NCI-H146 treated with DMSO at 0.1 percent for 48 hours (cell line): ENCODE measurements around the gene ITSN1.
"Not testable (repeated sequence)": the region's sequence is repeated elsewhere in the genome, so short reads cannot be mapped to it uniquely, and the experiment has no call there.

ENCODE experiments used
- DNase-seq: peaks from one replicate; lab custom pipeline; 2025; ENCODE audit not compliant: unreplicated experiment; lab: John Stamatoyannopoulos, UW

The ITSN1 gene

GRCh38 chr21:33916200-33916567 lies 273.9 kb downstream of the ITSN1 start:
- no peak for DNase-seq

DNA sequence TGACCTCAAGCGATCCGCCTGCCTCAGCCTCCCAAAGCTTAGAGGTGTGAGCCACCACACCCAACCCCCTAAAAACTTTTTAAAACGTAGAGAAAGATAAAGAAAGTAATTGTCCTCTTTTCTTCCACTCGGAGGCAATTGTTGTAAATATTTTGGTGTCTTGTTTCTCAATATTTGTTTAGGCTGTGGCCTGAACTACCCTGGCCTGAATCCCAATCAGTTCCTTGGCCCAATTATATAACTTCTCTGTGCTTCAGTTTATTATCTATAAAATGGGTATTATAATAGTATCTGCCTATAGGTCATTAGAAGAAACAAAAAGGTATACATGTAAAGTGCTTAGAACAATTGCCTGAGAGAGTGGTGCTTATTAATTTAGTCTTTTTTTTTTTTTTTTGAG lies 275.1 kb downstream of the ITSN1 start:
- DNase-seq, result no peak

DNA sequence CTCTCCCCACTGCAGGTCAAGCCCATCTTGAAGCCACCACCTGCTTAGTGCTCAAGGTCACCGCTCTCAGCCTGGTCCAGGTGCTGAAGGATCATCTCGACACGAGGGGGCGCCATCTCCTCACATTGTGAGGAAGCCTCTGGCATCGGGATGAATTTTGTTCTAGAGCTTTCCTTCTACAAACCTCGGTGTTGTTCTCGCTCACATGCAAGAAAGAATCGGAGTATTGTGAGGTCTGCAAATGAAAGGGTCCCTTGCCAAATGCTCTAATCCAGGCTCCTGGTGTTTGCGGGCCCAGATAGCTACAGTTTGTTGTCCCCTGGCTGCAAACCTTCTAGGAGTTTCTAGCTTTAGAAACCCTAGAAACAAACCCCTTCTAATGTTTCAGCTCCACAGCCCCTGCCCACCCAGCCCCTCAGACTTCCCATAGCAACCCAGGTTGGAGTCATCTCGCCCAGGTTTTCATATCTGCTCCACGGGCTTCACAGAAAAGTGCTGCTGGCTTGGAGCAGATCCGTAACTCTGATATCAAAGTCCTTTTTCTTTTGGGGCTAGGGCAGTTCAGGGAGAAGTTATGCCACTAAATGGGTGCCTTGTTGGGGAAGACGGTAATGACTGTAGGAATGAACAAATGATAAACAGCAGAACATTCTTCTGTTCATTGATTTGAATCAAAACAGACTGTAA lies 281.9 kb downstream of the ITSN1 start:
- peak; percentile 69 for DNase-seq

DNA sequence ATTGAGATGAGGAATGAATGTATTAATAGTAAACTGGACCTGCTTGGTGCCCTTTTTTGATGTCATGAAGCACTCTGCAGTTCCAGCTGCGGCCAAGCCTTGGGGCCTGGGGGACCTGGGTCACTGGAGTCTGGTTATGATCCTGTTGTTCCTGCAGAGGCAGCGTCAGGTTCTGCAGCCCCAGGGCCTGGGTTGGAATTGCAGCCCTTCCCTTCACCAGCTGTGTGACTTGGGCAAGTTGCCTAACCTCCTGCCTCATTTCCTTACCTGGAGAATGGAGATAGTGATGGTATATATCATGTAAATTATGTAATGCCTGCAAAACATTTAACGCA lies 282.4 kb downstream of the ITSN1 start:
- no peak for DNase-seq

DNA sequence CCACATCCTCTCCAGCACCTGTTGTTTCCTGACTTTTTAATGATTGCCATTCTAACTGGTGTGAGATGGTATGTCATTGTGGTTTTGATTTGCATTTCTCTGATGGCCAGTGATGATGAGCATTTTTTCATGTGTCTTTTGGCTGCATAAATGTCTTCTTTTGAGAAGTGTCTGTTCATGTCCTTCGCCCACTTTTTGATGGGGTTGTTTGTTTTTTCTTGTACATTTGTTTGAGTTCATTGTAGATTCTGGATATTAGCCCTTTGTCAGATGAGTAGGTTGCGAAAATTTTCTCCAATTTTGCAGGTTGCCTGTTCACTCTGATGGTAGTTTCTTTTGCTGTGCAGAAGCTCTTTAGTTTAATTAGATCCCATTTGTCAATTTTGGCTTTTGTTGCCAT lies 283.9 kb downstream of the ITSN1 start:
- not testable (repeated sequence) for DNase-seq

- peak; percentile 6 for DNase-seq
Measured at GRCh38 chr21:33931052-33931798, 288.9 kb downstream of the ITSN1 start.

DNA sequence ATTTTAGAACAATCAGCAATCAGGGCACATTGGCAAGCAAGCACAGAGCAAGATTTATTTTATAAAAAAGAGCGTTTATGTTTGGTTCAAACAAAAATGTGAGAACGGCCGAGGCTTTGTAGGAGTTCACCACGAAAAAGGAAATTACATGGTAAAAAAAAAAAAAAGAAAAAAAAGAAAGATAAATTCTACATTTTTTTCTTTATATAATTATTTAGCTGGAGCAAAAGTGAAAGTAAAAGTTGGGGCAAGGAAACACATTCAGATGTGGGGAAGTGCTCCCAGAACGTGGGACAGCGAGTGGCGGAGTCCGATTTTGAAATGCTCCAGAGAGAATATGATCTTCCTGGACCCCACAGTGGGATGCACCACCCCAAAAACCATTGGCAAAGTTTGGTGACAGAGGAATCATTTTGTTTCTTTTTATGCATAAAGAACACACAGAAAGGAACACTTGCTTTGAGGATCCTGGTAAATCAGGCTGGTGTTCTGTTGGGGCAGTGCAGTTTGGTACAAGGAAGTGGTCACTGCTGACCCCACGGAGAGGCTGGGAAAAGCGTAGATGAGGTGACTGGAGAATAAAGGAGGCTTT lies 289.6 kb downstream of the ITSN1 start:
- DNase-seq, result no peak

GRCh38 chr21:33932731-33933130 lies 290.4 kb downstream of the ITSN1 start:
- DNase-seq, result no peak

GRCh38 chr21:33936301-33937038 lies 294.2 kb downstream of the ITSN1 start:
- DNase-seq, result no peak

GRCh38 chr21:33937146-33937545 lies 294.8 kb downstream of the ITSN1 start:
- DNase-seq, result no peak

- no peak for DNase-seq
Measured at GRCh38 chr21:33937931-33938339, 295.6 kb downstream of the ITSN1 start.

- no peak for DNase-seq
Measured at GRCh38 chr21:33938381-33938780, 296.1 kb downstream of the ITSN1 start.

GRCh38 chr21:33939226-33939625 lies 296.9 kb downstream of the ITSN1 start:
- no peak for DNase-seq

DNA sequence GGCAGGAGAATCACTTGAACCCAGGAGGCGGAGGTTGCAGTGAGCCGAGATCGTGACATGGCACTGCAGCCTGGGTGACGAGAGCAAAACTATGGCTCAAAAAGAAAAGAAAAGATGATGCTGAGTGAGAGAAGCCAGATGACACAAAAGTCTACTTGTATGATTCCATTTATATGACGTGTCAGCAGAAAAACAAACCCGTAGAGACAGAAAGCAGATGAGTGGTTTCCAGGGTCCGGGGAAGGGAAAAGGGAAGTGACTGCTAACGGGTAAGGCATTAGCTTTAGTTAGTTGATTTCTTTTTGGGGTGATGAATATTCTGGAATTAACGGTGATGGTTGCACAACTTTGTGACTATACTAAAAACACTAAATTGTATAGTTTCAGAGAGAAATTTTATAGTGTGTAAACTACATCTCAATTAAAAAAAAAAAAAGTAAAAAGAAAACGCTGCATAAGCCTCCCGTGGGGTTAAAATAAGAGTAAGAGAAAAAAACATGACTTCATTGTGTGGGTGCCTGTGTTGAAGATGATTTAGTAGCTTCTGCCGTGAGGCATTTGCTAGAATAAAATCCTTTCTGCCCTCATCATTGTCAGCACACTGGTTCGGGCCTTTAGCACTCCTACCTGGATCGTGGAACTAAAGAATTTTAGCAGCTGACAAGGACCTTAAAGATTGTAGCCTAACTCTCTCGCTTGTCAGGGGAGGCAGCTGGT lies 298.0 kb downstream of the ITSN1 start:
- no peak for DNase-seq

DNA sequence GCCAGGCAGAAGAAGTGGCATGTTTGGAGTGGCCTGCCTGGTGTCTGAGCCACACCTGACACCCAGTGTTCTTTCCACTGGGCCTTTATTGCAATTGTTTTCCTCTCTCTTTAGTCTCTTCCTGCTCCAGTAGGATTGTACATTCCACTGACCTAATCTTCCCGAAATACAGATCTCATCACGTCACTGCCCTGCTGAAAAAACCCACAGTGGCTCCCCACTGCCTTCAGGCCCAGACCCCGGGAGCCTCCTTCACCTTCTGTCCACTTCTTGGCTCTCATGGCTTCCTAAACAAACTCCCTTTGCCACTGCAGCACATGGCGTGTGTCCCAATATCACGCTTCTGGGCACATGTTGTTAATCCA lies 298.6 kb downstream of the ITSN1 start:
- no peak for DNase-seq

DNA sequence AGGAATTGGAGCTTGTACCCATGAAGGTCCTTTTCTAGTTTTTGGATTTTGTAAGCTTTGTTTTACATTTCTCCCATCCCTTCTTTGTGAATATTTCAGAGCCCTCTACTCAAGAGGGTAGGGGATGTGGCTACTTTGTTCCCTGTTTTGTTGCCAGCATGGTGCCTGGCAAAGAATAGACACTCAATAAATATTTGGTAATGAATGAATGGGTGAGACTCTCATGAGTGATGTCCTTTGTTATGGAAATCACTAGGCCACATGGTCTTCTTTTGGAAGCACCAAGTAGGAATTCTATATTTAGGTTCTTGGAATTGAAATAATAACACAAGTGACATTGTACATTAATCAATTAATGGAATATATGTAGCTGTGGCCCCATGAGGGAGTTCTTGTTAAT lies 300.1 kb downstream of the ITSN1 start:
- no peak for DNase-seq

- no peak for DNase-seq
Measured at GRCh38 chr21:33943293-33943692, 301.0 kb downstream of the ITSN1 start.

- DNase-seq, result no peak
Measured at GRCh38 chr21:33944185-33944763, 302.0 kb downstream of the ITSN1 start.

GRCh38 chr21:33945652-33946270 lies 303.5 kb downstream of the ITSN1 start:
- no peak for DNase-seq

DNA sequence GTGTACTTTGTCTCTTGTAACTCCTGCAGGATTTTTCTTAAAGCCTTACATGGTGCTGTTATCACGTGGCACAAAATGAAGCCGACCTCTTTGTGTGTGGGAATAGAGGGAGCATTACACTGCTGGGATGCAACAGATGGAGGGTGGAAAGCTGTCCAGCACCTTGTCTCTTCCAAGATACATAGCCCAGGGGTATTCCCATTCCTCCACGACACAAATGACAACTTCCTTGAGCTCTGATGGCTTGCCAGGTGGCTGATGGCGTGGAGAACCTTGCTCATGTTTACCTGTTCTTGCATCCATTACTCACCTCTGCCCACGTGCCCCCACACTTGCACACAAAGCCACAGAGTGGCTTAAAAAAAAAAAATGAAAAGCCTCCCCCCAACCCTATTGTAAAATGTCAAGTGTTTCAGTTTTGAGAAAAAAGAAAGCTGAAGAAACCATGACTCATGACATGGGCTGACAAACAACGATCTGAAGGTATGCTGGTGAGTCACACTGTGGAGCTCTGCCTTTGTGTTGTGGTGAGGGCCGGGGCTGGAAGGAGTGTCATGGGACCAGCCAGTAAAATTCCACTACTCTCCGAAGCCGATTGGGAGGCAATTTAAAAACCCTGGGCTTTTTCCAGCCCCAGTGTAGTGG lies 305.3 kb downstream of the ITSN1 start:
- DNase-seq, result no peak
